GM19238 (cell line): ENCODE results near the gene BMPR1A.

Experiments
- DNase-seq: peaks from one replicate; pipeline ENCODE4 v3.0.0; 2011; ENCODE audit warnings: low spot score; ENCODE audit not compliant: insufficient read length

BMPR1A gene

GRCh38 chr10:86756511-86757112 is at the start of gene BMPR1A:
TSS of gene BMPR1A (plus strand) at chr10:86756619. CDS start at chr10:86876019, 119,400 bp downstream.
- no peak for DNase-seq

GRCh38 chr10:86706977-86707376 is 49.4 kb upstream of the BMPR1A start:
- no peak for DNase-seq

- no peak for DNase-seq
Observed at GRCh38 chr10:86707505-86707904, 48.9 kb upstream of the BMPR1A start.

GRCh38 chr10:86708068-86708782 is 48.2 kb upstream of the BMPR1A start:
- DNase-seq = no peak

GRCh38 chr10:86708783-86709380 is 47.5 kb upstream of the BMPR1A start:
- no peak for DNase-seq

GRCh38 chr10:86709396-86710185 is 46.8 kb upstream of the BMPR1A start:
- no peak for DNase-seq

- DNase-seq = peak; percentile 99
Observed at GRCh38 chr10:86710987-86711512, 45.4 kb upstream of the BMPR1A start.

GRCh38 chr10:86711513-86712316 is 44.7 kb upstream of the BMPR1A start:
- DNase-seq = peak; percentile 80

- peak; percentile 52 for DNase-seq
Observed at GRCh38 chr10:86712317-86712707, 44.1 kb upstream of the BMPR1A start.

- DNase-seq = no peak
Observed at GRCh38 chr10:86715156-86715795, 41.1 kb upstream of the BMPR1A start.

GRCh38 chr10:86715836-86716235 is 40.6 kb upstream of the BMPR1A start:
- no peak for DNase-seq

GRCh38 chr10:86716466-86716865 is 40.0 kb upstream of the BMPR1A start:
- no peak for DNase-seq

- no peak for DNase-seq
Observed at GRCh38 chr10:86718556-86718955, 37.9 kb upstream of the BMPR1A start.

GRCh38 chr10:86721232-86721631 is 35.2 kb upstream of the BMPR1A start:
- DNase-seq = no peak

- DNase-seq = no peak
Observed at GRCh38 chr10:86723009-86723408, 33.4 kb upstream of the BMPR1A start.

- no peak for DNase-seq
Observed at GRCh38 chr10:86724445-86724844, 32.0 kb upstream of the BMPR1A start.

- no peak for DNase-seq
Observed at GRCh38 chr10:86725980-86726676, 30.3 kb upstream of the BMPR1A start.

GRCh38 chr10:86726677-86726999 is 29.8 kb upstream of the BMPR1A start:
- DNase-seq = no peak

- DNase-seq = no peak
Observed at GRCh38 chr10:86727470-86727869, 28.9 kb upstream of the BMPR1A start.

- DNase-seq = no peak
Observed at GRCh38 chr10:86728056-86728455, 28.4 kb upstream of the BMPR1A start.
